Stimulated activated CD8-positive, alpha-beta memory T cell treated with anti-CD3 and anti-CD28 coated beads, Interleukin-12 subunit alpha, Interleukin-12 subunit beta, amount 100 ng/mL, for 4 hours (primary cell): Measurements from ENCODE around the gene NT5C3B.
A peak's percentile ranks its signal among the peaks of the same experiment; 100 is the strongest.
"Not testable (repeated sequence)": the region's sequence is repeated elsewhere in the genome, so short reads cannot be mapped to it uniquely, and the experiment has no call there.

ENCODE experiments used
- DNase-seq: peaks from one replicate; pipeline ENCODE4 v3.0.0-alpha.2; 2020; ENCODE audit warnings: low read depth

The NT5C3B gene

DNA sequence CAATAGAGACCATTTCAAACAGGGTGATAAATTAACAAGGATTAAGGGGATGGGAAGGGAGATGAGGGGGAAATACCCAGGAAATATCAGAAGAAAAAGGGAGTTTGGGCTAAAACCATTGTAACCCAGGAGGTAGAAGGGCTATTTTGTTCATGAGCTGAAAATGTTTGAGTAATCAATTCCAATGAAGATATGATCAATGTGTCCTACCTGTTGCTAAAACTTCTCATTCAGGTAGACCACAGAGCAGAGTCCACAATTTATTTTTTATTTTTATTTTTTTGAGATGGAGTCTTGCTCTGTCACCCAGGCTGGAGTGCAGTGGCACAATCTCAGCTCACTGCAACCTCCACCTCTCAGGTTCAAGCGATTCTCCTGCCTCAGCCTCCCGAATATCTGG, 3.4 kb upstream of the NT5C3B start:
- DNase-seq = not testable (repeated sequence)

DNA sequence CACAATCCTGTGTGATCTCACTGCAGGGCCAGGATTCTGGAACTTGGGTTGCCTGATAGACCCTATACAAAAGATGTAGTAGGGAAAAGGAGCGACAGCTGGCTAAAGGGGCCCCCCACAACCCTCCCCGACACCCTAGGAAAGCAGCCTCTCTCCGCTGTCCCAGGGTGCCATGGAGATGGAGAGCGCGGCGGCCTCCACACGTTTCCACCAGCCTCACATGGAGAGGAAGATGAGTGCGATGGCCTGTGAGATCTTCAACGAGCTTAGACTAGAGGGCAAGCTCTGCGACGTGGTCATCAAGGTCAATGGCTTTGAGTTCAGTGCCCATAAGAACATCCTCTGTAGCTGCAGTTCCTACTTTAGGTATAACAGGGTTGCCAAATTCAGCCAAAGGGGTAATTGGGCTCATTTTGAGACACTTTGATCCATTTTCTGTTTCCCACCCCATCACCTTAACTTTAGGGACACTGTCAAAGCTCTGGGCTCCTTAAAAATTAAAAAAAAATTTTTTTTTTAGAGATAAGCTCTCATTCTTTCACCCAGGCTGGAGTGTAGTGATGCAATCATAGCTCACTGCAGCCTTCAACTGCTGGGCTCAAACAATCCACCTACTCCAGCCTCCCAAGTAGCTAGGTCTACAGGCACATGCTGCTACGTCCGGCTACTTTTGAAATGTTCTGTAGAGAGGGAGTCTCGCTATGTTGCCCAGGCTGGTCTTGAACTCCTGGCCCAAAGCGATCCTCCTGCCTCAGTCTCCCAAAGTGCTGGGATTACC, 1.9 kb upstream of the NT5C3B start, which contains the start of gene KLHL10:
TSS of gene KLHL10 (plus strand) at position 65 of the 778 bp plus-strand sequence. CDS start at position 173, 108 bp downstream.
- no peak for DNase-seq

DNA sequence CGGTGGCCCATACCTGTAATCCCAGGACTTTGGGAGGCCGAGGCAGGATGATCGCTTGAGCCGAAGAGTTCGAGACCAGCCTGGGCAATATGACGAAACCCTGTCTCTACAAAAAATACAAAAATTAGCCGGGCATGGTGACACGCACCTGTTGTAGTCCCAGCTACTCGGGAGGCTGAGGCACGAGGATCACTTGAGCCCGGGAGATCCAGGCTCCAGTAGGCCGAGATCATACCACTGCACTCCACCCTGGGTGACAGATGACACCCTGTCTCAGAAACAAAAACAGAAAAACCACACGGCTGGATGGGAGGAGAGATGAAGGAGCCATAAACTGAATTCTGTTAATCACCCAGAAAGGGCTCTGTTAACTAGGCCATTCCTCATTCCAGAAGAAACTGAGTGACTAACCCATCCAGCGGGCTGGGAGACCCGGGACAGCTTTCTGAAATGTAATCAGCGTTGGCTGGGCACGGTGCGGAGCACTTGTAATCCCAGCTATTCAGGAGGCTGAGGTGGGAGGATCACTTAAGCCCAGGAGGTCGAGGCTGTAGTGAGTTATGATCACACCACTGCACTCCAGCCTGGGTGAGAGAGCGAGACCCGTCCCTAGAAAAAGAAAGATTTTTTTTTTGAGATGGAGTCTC, 641 bp upstream of the NT5C3B start:
- DNase-seq = no peak

DNA sequence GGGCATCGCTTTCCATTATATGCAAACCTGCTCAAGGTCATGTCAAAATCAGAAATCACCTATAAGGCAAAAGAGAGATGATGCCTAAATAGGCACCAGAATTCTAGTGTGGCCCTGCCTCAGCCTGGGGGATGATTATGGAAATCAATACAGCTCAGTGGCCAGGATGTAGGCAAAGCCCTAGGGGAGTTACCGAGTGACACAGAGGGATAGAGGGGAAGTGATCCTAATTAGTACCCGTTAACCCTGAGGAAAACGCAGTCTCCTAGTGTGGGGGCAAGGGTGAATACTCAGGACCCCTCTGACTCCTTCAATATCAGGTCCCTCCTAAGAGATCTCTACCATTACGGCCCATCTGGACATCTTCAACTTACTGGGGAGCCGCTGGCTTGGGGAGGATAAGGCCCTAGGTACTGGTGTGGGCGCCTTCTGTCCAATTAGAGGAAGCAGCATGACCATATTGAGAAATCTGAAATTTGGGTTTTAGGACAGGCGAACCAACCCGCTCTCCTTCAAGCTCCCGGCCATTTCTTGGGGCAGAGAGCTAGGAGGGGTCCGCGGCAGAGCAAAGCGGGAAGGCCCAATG, 725 bp downstream of the NT5C3B start:
- no peak for DNase-seq

DNA sequence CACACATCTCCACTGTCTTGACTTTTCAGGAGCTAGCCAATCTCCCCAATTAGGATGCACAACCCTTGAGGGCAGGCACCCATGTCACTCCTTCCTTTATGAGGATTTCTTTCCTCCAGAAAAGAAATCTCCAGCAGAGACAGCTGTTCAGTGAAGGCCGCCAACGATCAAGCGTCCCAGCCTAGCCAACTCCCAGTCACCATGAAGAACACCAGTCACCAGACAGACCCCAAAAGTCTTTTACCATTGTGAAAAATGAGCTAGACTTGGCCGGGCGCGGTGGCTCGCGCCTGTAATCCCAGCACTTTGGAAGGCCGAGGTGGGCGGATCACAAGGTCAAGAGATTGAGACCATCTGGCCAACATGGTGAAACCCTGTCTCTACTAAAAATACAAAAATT, 6.1 kb downstream of the NT5C3B start:
- DNase-seq = not testable (repeated sequence)

DNA sequence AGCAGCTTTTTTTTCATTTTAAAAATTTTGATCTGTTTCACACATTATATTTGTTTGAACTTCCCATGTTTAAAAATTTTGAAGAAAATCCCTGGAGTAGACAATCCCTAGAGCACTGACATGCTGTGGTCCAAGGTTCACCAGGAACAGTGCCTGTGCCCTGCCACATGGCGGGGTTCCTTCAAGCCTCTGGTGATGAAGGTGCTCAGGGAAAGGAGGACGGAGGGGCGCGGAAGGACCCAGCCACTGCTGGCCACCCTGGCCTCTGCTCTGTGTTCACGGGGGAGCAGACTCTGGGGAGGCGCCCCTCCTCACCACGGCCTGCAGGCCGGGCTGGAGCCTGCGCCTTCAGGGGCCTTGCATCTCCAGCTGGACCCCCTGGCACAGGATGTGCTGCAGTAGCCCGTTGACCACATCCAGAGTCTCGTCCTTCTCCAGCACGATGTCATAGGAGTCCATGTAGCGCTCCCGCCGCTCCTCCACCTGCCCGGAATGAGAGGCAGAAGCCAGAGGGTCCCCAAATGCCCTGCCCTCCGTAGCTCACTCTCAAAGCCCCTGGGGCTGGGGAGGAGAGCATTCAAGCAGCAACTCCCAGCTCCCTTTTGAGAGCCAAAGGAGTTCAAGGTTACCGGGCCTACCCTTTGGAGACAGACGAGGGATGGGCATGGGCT, 10.7 kb downstream of the NT5C3B start:
- DNase-seq = no peak

DNA sequence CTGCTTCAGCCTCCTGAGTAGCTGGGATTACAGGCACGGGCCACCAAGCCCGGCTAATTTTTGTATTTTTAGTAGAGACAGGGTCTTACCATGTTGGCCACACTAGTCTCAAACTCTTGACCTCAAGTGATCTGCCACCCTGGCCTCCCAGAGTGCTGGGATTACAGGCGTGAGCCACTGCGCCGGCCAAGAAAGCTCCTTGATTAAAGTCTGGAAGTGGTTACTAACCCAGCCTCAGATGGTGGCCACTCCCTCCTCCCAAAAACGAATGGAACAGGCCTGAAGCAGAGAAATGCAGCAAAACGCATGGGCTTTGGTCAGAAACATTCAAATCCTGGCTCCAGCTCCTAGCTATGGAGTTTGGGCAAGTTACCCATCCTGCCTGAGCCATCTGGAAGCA, 11.9 kb downstream of the NT5C3B start:
- DNase-seq = no peak

DNA sequence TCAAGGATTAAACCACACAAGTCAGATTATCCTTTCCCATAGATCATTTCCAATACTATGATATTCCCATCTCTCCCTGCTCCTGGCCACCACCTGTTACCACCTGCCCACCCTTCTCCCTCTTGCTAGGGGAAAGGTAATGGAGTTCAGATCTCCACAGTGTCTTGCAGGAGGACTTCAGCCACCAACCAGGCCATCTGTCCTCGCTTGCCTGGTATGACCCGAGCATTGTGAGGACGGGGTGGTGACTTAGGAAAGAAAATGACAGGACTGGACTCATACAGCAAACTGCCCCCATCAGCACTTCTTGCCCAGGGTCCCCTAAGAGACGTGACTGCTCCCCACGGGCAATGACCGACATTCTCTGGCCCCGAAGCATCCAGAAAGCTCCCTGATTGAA, 12.5 kb downstream of the NT5C3B start:
- DNase-seq = no peak

DNA sequence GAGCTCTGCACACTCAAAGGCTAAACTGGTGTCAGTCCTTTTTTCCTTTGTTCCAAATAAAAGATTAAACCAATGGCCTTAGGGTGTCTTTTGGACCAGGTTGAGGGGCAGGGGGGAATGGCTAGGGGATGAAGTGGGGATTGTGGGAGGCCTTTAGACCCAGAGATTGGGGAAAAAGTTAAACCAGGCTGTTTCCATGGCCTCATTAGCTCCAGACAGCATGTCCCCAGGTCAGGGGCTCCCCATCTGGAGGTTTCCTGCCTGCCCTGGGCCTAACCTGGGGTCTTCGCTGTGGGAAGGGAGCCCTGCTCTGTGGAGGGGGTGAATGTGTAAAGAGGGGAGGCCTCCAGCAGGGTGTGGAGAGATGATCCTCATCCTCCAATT, 12.9 kb downstream of the NT5C3B start:
- DNase-seq = no peak

DNA sequence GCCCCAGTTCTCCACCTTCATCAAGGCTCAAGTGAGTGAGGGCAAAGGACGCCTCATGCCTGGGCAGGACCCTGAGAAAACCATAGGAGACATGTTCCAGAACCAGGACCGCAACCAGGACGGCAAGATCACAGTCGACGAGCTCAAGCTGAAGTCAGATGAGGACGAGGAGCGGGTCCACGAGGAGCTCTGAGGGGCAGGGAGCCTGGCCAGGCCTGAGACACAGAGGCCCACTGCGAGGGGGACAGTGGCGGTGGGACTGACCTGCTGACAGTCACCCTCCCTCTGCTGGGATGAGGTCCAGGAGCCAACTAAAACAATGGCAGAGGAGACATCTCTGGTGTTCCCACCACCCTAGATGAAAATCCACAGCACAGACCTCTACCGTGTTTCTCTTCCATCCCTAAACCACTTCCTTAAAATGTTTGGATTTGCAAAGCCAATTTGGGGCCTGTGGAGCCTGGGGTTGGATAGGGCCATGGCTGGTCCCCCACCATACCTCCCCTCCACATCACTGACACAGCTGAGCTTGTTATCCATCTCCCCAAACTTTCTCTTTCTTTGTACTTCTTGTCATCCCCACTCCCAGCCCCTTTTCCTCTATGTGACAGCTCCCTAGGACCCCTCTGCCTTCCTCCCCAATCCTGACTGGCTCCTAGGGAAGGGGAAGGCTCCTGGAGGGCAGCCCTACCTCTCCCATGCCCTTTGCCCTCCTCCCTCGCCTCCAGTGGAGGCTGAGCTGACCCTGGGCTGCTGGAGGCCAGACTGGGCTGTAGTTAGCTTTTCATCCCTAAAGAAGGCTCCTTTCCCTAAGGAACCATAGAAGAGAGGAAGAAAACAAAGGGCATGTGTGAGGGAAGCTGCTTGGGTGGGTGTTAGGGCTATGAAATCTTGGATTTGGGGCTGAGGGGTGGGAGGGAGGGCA, 13.6 kb downstream of the NT5C3B start:
- DNase-seq = no peak

DNA sequence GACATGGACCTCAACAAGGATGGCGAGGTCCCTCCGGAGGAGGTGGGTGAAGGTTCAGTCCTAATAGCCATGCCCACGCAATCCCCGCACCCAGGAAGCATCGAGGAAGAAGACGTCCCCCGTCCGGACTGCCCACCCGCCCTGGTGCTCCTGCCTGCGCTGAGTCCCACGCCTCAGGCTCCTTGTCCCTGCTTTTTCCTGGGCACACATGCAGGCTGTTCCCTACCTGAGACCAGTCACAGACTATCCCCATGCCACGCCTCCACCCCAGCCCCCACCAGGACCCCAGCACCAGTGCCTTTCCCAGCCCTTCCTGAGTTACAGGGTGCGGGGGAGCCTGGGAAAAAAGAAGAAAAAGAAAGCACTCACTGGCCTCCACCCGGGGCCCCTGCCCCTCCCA, 14.3 kb downstream of the NT5C3B start:
- DNase-seq = no peak

DNA sequence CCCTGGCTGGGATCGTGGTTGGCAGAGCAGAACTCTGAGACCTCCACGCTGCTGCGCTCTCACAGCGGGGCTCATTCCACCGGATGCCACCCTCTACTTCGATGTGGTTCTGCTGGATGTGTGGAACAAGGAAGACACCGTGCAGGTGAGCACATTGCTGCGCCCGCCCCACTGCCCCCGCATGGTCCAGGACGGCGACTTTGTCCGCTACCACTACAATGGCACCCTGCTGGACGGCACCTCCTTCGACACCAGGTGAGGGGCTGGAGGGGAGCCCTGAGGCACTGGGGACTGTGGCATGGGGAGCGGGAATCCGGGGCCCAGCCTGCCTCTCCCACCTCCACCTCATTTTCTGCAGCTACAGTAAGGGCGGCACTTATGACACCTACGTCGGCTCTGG, 18.0 kb downstream of the NT5C3B start:
- no peak for DNase-seq

DNA sequence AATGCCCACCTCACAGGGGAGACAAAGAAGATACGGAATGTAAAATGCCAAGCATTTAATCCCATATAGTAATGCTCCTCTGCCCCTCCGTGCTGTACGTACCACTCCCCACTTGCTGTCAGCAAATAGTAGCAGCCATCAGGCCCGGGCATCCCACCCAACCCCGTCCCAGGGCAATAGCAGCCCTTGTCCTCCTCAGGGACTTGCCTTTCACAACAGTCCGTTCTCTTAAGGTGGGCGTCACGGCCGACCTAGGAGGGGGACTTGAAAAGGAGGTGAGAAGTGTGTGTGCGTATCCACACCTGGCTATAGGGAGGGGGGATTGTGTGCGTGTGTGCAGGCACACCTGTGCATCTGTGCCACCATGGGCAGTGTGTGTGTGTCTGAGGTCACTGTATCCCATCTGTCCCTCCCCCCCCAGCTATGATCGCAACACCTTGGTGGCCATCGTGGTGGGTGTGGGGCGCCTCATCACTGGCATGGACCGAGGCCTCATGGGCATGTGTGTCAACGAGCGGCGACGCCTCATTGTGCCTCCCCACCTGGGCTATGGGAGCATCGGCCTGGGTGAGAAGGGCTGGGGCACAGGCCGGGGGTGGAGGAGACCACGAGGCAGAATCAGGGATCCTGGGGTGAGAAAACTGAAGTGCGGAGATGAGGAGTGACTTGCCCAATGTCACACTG, 19.3 kb downstream of the NT5C3B start:
- no peak for DNase-seq

DNA sequence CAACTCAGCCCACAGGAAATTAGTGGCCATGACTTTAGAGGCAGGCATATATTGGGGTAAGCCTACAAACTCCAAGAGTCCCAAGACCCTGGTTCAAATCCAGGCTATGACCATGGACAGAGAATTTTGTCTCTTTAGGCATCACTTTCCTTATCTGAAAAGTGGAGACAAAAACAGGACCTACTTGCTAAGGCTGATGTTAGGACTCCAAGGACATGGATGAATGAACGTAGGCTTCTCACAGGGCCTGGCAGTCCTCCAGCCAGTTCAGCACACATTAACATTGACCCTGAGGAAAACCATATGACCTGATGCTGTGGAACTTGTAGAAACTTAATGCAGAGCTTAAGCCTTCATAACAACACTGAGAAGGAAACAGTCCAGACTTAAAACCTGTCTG, 21.8 kb downstream of the NT5C3B start:
- no peak for DNase-seq

DNA sequence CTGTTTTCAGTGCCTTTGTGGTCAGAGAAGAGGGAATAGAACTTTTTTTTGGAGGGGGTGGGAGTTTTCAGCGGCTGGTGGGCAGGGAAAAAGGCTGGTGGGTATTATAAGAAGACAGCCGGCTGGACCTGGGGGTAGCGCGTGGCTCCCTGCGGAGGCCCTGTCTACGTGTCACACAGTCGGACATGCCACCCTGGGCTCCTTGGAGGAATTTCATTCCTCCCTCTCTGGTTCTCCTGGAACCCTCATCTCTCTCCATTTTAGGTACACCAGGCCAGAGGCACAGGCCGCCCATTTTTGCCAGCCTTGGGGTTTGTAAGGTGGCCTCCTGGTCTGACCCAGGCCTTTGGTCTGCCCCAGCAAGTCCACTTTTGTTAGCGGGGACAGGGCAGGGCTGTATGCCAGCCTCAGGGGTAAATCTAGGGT, 22.3 kb downstream of the NT5C3B start:
- no peak for DNase-seq

DNA sequence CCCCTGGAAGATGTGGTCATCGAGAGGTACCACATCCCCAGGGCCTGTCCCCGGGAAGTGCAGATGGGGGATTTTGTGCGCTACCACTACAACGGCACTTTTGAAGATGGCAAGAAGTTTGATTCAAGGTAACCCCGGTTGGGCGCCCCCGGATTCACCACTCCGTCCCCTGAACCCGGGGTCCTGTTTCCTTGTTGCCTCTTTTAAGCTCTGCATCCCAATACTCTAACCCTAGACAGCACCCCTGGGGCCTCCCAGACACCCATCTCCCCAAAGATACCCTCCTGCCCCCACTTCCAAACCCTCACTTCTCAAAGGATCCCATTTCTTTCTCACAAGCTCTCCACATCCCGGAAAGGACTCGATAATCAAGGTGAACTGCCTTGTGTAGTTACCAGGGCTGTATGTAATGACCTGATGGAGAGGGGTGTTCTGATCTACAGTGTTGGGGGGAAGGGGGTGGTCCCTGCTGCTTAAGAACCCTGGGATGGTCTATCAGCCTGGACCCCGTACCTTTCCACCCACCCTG, 22.8 kb downstream of the NT5C3B start:
- no peak for DNase-seq

DNA sequence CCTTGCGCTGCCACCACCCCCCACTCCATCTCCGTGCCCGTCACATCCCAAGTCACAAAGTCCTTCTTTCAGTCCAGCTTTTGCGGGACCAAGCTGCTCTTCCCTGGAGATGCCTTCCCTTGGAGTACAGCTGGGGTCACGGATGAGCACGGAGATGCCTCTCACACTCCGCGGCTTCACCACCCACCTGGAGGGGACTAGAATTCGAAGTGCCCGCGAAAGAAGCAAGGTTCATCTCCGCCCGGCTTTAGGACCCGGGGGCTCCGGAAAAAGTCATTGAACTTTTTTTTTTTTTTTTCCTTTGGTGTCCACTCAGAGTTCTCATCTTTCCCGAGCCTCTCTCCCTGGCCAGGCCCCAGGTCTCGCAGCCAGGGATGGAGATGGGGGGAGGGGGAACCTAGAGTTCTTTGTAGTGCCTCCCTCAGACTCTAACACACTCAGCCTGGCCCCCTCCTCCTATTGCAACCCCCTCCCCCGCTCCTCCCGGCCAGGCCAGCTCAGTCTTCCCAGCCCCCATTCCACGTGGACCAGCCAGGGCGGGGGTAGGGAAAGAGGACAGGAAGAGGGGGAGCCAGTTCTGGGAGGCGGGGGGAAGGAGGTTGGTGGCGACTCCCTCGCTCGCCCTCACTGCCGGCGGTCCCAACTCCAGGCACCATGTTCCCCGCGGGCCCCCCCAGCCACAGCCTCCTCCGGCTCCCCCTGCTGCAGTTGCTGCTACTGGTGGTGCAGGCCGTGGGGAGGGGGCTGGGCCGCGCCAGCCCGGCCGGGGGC, 23.5 kb downstream of the NT5C3B start, which contains the start of gene FKBP10:
TSS of gene FKBP10 (plus strand) at position 624 of the 771 bp plus-strand sequence. CDS start at position 655, 31 bp downstream.
- peak; percentile 25 for DNase-seq

DNA sequence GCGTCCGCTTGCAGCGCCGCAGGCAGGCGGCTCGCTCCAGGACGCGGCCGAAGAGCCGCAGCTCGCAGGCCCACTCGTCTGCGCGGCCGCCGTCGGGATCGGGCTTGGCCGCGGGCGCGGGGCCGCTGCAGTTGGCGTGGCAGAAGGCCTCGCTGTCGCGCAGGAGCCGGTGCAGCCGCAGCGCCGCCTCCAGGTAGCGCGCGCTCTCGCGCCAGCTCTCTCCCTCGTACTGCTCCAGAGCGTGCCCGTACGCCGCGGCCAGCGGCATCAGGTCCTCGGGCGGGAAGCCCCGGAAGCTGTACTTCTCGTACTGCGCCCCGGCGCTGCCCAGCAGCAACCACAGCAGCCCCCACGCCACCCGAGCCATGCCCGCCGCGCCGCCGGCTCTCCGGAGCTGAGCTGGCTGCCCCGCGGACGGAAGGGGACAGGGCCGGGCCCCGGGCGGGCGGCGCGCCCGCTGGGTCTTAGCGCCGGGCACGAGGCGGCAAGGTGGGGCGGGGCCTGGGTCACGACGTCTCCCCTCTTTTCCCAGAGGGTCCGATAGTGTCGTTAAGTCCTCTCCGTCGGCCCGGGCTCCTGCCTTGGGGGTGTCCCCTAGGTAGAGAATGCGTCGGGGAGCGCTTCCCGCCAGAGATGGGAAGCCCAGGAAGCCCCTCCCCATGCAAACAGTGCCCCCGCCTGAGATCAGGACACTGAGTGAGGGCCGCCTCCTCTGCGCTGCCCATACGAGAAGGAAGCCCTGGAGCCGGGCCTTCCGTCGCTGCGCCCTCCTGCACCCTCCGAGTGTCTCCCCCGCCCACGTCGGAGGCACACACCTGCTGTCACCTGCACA, 24.3 kb downstream of the NT5C3B start, which contains the start of gene P3H4:
TSS of gene P3H4 (minus strand) at position 401 of the 832 bp plus-strand sequence. CDS start at position 367, 34 bp downstream.
- peak; percentile 60 for DNase-seq
